ENCODE measurements around the gene USH2A.

DNA sequence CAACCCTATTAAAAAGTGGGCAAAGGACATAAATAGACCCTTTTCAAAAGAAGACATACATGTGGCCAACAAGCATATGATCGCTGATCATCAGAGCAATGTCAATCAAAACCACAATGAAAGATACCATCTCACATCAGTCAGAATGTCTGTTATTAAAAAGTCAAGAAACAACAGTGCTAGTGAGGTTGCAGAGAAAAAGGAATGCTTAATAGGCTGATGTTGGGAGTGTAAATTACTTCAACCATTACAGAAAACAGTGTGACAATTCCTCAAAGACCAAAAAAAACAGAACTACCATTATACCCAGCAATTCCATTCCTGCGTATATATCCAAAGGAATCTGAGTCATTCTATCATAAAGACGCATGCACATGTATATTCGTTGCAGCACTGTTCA is 13.2 kb downstream of the USH2A start:
- TF ChIP-seq, protein P1, sequence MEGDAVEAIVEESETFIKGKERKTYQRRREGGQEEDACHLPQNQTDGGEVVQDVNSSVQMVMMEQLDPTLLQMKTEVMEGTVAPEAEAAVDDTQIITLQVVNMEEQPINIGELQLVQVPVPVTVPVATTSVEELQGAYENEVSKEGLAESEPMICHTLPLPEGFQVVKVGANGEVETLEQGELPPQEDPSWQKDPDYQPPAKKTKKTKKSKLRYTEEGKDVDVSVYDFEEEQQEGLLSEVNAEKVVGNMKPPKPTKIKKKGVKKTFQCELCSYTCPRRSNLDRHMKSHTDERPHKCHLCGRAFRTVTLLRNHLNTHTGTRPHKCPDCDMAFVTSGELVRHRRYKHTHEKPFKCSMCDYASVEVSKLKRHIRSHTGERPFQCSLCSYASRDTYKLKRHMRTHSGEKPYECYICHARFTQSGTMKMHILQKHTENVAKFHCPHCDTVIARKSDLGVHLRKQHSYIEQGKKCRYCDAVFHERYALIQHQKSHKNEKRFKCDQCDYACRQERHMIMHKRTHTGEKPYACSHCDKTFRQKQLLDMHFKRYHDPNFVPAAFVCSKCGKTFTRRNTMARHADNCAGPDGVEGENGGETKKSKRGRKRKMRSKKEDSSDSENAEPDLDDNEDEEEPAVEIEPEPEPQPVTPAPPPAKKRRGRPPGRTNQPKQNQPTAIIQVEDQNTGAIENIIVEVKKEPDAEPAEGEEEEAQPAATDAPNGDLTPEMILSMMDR (IDR thresholded peaks at IDR 0.05), result no peak
- TF ChIP-seq POLR2A (IDR thresholded peaks at IDR 0.05) (no peak), POLR2AphosphoS5 (IDR thresholded peaks at IDR 0.05) (no peak), EP300 (IDR thresholded peaks at IDR 0.05) (no peak)
